ENCODE results near the gene TMUB2.
A peak's percentile ranks its signal among the peaks of the same experiment; 100 is the strongest.
"Not testable (repeated sequence)": the region's sequence is repeated elsewhere in the genome, so short reads cannot be mapped to it uniquely, and the experiment has no call there.

TMUB2 gene

GRCh38 chr17:44219616-44220212, 32.9 kb downstream of the TMUB2 start, which contains the start of gene UBTF:
Gene UBTF (minus strand): TSS chr17:44219675. CDS start chr17:44218229, 1,446 bp downstream.
- peak; percentile 67 to 77 for DNase-seq

- peak; percentile 67 to 71 for DNase-seq
These were observed 33.7 kb downstream of the TMUB2 start for GRCh38 chr17:44220213-44221083.

- DNase-seq, result peak; percentile 76 to 82
These were observed 34.5 kb downstream of the TMUB2 start for GRCh38 chr17:44221084-44221861.

- peak; percentile 56 to 62 for DNase-seq
These were observed 35.0 kb downstream of the TMUB2 start for GRCh38 chr17:44221862-44222111.

GRCh38 chr17:44222112-44222869, 35.5 kb downstream of the TMUB2 start:
- DNase-seq, result peak; percentile 62 to 66

GRCh38 chr17:44223541-44224071, 36.8 kb downstream of the TMUB2 start:
- no peak for DNase-seq

GRCh38 chr17:44229090-44229489, 42.3 kb downstream of the TMUB2 start:
- DNase-seq, result no peak

- no peak for DNase-seq
These were observed 43.4 kb downstream of the TMUB2 start for GRCh38 chr17:44230140-44230539.

- DNase-seq, result no peak
These were observed 45.3 kb downstream of the TMUB2 start for GRCh38 chr17:44232061-44232460.

- DNase-seq, result no peak
These were observed 46.8 kb downstream of the TMUB2 start for GRCh38 chr17:44233582-44233981.

- DNase-seq, result no peak
These were observed 48.8 kb downstream of the TMUB2 start for GRCh38 chr17:44235583-44235936.

- DNase-seq, result no peak
These were observed 49.7 kb downstream of the TMUB2 start for GRCh38 chr17:44236444-44236991.

GRCh38 chr17:44237886-44238285, 51.1 kb downstream of the TMUB2 start:
- DNase-seq, result not testable (repeated sequence)

- no peak for DNase-seq
These were observed 54.4 kb downstream of the TMUB2 start for GRCh38 chr17:44241106-44241624.

Data from activated T-cell treated with anti-CD3 and anti-CD28 coated beads, Interleukin-2, amount 50 U/mL, for 48 hours (primary cell).